Ovary (tissue), 9 donors: Measurements from ENCODE around the gene AFTPH. TPM values are rescaled to one million over a fixed set of nuclear protein-coding genes. Genes with fewer than 3 reads are reported as not detected.

Source experiments
- DNase-seq, 5 donors: peaks; one replicate each; pipeline ENCODE4 v3.0.0-alpha.2; 2019 to 2020
- H3K27ac ChIP-seq, 2 donors: fragments of 200-600 bp; one replicate each; pipeline versions ENCODE4 v1.5.1 to v1.8.0; 2019 to 2022
- H3K27me3 ChIP-seq: fragments of 200-600 bp; one replicate; pipeline ENCODE4 v1.8.0; 2022
- H3K36me3 ChIP-seq: fragments of 200-600 bp; sonication (generic); one replicate; pipeline ENCODE4 v1.5.1; 2019
- H3K4me1 ChIP-seq: one replicate; pipeline ENCODE4 v1.8.1; 2013; ENCODE audit warnings: mild to moderate bottlenecking, moderate library complexity; ENCODE audit not compliant: insufficient read depth
- H3K4me3 ChIP-seq: fragments of 200-600 bp; sonication (generic); one replicate; pipeline ENCODE4 v1.5.1; 2017
- H3K9me3 ChIP-seq, 2 donors: fragments of 200-600 bp in 1 of 2; sonication (generic) in 1 of 2; one replicate each; pipeline versions ENCODE4 v1.5.1 to v1.8.1; 2013 to 2019; ENCODE audit warnings: mild to moderate bottlenecking in 1 of 2, moderate library complexity in 1 of 2
- EP300 ChIP-seq: sonication (generic); formaldehyde crosslinking; IDR thresholded peaks from one replicate; pipeline ENCODE4 v1.6.1; 2017; ENCODE audit warnings: antibody characterized with exemption
- POLR2A ChIP-seq: fragments of 450-650 bp; IDR thresholded peaks from one replicate; pipeline ENCODE4 v1.6.1; 2017; ENCODE audit warnings: antibody characterized with exemption, mild to moderate bottlenecking, moderate library complexity
- WGBS, 3 donors: extraction: QIAGEN DNeasy Blood & Tissue Kit in 1 of 3; methylation state at CpG; one replicate each; pipeline versions ENCODE4 v1.1.5 to v1.1.7; 2013 to 2017; 5-methylcytosine and 5-hydroxymethylcytosine counted together
- intact Hi-C, 4 donors: fragments of 100-400 bp; cut with DNase I; formaldehyde crosslinking; loops; one replicate each; pipeline versions ENCODE4 v1.11.0 to v1.15.1; 2022 to 2023
- polyA plus RNA-seq, 2 donors: library from polyadenylated mRNA; stranded (reverse); fragments of 200-250 nt in 1 of 2; fragments of 350-450 nt in 1 of 2; fragmentation: Illumina TruSeq in 1 of 2; extraction: RNeasy Lipid Tissue Mini Kit (QIAGEN cat#74804) in 1 of 2; gene quantifications; one replicate each; pipeline ENCODE4 v1.2.3, GENCODE V29; 2013 to 2014
- total RNA-seq, 7 donors: library from RNA; depleted of rRNA in 2 of 7; stranded (reverse); fragments of >200 nt in 2 of 7; fragmentation: NEBNext Ultra II Directional in 3 of 7; extraction: Animal tissue kit (Norgen Biotek cat#: 25700) in 3 of 7; gene quantifications; one replicate each; pipeline versions ENCODE4 v1.1.0 to v1.2.4, GENCODE V29; 2016 to 2023
- TF ChIP-seq, protein P1 (sequence below), 3 donors: fragments of 450-650 bp in 2 of 3; fragments of 200-600 bp in 1 of 3; IDR thresholded peaks; one replicate each; pipeline versions ENCODE4 v1.5.1 to v1.8.0; 2016 to 2022; ENCODE audit warnings: antibody characterized with exemption in 3 of 3, mild to moderate bottlenecking in 1 of 3
- donor health status: DM: no; HTN: no; CAD: no; lungs with moderate emphysema.
- donor health status: DM: no; HTN: no; CAD: no.
- donor health status: Bipolar disorder and iron deficiency.
- donor health status: DM: yes; HTN: yes; CAD: no.
- donor health status: DM: no; HTN: no; CAD: no.
- donor health status: DM: yes; HTN: yes; CAD: no.

The AFTPH gene
- total and polyA plus RNA-seq, 9 donors = 18.5 to 33.8 (median 27.6) TPM

DNA sequence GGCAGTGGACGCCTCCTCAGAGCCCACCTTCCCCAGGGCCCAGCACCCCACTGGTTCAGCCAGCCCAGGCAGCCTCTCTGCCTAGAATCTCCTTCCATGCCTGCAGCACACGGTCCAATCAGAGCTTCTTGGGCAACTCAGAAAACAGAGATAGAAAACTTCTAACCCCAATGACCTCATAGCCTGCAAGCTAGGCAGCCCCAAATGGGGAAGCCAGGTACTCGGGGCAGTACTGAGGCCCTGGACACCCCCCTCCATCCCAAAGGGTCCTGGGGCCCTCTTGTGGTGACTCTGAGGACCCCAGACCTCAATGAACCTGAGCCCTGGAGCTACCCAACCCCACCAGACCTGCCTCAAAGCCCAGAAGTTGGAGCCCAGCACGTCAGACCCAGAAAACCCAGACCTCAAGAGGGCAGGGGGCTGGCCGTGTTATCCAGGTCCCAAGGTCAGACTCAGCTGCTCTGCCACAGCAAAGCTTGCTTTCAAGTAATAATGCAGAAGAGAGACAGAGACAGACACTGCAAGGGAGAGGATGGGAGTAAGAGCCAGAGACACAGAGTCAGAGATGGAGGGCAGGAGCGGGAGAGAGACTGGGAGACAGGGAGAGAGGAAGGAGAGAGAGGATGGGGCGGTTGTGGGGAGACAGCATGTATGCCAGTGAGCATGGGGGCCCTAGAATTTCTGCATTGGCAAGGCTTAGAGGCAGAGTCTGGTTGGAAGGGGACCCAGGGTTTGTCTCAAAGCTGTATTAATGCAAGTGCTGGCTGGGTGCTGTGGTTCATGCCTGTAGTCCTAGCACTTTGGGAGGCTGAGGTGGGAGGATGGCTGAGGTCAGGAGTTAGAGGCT lies 101.4 kb downstream of the AFTPH start:
- Histone ChIP-seq H3K4me1 (no peaks in the 10 kb centered on the region), H3K27ac (no peak overlapping the region), H3K27me3 (no peaks in the 10 kb centered on the region), H3K9me3 (no peaks in the 10 kb centered on the region), H3K4me3 (no peak overlapping the region), H3K36me3 (no peaks in the 10 kb centered on the region)
- TF ChIP-seq, protein P1, sequence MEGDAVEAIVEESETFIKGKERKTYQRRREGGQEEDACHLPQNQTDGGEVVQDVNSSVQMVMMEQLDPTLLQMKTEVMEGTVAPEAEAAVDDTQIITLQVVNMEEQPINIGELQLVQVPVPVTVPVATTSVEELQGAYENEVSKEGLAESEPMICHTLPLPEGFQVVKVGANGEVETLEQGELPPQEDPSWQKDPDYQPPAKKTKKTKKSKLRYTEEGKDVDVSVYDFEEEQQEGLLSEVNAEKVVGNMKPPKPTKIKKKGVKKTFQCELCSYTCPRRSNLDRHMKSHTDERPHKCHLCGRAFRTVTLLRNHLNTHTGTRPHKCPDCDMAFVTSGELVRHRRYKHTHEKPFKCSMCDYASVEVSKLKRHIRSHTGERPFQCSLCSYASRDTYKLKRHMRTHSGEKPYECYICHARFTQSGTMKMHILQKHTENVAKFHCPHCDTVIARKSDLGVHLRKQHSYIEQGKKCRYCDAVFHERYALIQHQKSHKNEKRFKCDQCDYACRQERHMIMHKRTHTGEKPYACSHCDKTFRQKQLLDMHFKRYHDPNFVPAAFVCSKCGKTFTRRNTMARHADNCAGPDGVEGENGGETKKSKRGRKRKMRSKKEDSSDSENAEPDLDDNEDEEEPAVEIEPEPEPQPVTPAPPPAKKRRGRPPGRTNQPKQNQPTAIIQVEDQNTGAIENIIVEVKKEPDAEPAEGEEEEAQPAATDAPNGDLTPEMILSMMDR (IDR thresholded peaks at IDR 0.05) = no peak
- no peak for TF ChIP-seq POLR2A
- TF ChIP-seq EP300 = no peak
- 86 to 91% (median 86%) methylated on average over 7 of the region's 7 CpGs for WGBS, 3 donors
- intact Hi-C loops = no loop called here
- no peak for DNase-seq

DNA sequence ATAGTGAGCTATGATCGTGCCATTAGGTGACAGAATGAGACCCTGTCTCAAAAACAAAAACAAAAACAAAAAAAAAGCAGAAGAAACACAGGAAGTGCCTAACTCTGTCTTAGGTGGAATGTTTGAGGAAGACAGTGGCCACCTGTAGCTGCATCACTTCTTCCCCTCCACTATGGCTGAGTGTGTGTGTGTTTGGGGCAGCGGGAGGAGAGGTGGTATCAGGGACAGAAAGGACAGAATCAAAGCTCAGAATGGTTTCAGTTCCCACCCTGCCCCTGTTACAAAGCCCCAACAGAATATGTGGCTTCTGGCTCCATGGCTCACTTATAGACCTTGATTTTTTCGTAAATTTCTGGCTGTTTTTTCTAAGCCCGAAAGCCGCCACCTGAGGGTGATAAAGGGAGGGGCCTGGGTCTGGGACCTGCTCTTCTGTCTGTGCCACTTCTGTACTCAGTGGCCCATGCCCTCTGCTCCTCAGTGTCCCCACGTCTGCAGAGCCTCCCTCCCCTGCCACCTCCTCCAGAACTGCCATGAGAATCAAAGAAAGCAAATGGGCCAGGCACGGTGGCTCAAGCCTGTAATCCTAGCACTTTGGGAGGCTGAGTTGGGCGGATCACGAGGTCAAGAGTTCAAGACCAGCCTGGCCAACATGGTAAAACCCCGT lies 102.2 kb downstream of the AFTPH start:
- 82 to 90% (median 82%) methylated on average over 10 of the region's 10 CpGs for WGBS, 3 donors
- Histone ChIP-seq H3K27ac (no peak overlapping the region), H3K27me3 (no peaks in the 10 kb centered on the region), H3K4me3 (no peak overlapping the region), H3K9me3 (no peaks in the 10 kb centered on the region), H3K36me3 (no peaks in the 10 kb centered on the region), H3K4me1 (no peaks in the 10 kb centered on the region)
- no peak for TF ChIP-seq EP300
- TF ChIP-seq, protein P1 (IDR thresholded peaks at IDR 0.05) = no peak
- TF ChIP-seq POLR2A = no peak
- intact Hi-C loops = no loop called here
- no peak for DNase-seq

DNA sequence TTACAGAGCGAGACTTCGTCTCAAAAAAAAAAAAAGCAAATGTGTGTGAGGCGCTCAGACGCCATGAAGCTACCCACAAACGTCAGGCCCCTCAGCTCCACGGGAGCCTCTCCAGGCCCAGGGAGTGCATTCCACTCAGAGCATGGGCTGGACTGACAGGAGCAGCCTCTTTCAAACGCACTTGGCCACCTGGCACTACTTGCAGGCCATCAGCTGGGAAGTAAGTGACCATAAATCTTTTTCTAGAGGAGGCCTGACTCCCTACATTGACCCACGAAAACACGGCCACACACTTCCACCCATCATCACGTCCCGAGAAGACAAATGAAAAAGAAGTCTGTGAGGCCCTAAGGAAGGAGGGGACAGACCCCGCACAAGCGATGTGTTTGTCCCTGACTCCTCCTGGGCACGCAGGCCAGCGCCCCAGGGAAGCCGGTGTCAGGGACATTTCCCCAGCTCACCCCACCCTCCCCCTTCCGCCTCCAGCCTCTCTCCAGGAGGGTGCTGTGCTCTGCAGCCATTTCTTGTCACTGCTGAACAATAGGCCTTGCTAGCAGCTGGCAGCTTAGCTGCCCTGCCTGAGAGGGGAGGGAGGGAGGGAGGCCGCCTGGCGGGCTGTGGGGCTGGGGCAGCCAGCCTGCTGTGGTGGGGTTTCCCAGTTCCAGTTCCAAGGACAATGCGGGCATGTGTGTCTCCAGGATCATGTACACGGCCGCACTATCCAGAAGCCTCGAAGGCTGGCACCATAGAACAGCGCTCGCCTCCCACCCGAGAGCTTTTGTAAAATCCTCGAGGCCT lies 103.0 kb downstream of the AFTPH start:
- DNase-seq = no peak
- TF ChIP-seq EP300 = no peak
- TF ChIP-seq, protein P1 (IDR thresholded peaks at IDR 0.05) = no peak
- TF ChIP-seq POLR2A = no peak
- Histone ChIP-seq H3K9me3 (no peaks in the 10 kb centered on the region), H3K27ac (no peak overlapping the region), H3K27me3 (no peaks in the 10 kb centered on the region), H3K4me1 (no peaks in the 10 kb centered on the region), H3K4me3 (no peak overlapping the region), H3K36me3 (no peaks in the 10 kb centered on the region)
- intact Hi-C loops = no loop called here
- WGBS, 3 donors = 66 to 74% (median 72%) methylated on average over 27 of the region's 27 CpGs
